Effector CD4-positive, alpha-beta T cell (primary cell): ENCODE data around the gene GAD1.

Experiments
- DNase-seq: peaks from one replicate; pipeline ENCODE4 v3.0.0-alpha.2; 2020

Gene GAD1

GRCh38 chr2:170846314-170846713, 29.6 kb downstream of the GAD1 start:
- DNase-seq = no peak

- DNase-seq = no peak
Observed at GRCh38 chr2:170847716-170848115, 31.0 kb downstream of the GAD1 start.

DNA sequence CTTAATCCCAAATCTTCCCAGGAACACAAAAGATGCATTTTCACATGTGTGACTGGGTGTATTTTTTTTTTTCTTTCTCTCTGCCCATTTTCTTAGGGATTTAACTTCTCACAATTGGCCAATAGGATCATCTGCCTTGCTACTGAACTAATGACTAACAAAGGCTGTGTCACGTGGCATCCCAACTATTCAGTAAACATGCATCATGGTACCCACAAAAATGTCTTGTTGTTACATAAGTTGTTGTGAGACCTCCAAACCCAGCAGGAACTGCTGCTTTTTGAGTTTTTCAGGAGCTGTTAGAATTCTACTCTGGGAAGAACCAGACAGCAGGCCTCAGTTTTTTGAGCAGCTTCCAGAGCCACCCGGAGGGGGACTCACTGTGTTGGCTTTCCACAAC, 31.9 kb downstream of the GAD1 start:
- DNase-seq = no peak

DNA sequence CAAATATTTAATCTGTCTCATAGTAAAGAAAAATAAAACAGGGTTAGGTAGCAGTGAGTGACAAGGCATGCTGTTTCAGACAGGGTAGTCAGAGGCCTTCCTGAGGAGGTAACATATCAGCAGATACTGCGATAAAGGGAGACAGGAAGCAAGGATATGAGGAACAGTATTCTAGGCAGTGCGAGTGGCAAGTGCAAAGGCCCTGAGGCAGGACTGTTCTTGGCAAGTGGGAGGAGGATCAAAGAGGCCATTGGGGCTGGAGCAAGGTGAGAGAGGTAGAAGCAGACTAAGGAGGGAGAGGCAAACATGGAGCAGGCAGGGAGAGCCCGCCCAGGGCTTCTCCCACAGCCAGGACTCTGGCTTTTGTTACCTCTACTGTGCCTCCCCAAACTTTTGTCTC, 33.6 kb downstream of the GAD1 start:
- DNase-seq = no peak

DNA sequence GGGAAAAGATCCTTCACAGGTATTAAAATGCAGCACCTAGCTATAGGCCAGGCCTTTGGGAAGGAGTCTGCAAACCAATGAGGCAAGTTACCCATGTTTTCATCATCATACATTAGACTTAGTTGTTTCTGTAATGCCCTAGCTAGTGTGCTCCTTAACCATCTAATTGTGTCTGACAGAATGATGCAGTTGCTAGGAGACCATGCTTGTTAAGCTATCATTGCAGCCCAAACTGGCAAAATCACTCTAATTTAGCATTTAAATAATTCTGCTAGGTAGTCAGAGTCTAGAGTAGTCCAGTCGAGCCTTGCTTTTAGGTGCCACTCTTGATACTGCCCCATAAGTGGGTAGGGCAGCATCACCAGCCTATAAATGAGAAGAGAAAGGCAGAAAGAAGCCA, 34.9 kb downstream of the GAD1 start:
- no peak for DNase-seq

DNA sequence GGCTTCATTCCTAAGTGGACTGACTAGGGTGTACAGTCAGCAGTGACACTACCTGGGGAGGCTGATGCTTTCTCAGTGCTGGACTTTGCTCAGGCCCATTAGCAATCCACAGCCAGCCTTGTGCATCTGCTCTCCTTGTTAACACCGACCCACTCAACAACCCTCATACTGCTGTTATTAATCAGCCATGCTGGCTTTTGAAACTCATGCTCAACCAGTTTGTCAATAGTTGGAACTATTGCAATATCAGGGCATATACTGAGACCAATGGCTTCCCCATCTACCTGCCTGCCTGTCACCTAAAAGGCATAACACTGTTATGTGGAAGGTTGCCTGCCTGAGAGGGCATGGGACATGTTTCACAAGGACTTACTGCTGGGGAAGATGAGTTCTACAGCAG, 39.4 kb downstream of the GAD1 start:
- no peak for DNase-seq

DNA sequence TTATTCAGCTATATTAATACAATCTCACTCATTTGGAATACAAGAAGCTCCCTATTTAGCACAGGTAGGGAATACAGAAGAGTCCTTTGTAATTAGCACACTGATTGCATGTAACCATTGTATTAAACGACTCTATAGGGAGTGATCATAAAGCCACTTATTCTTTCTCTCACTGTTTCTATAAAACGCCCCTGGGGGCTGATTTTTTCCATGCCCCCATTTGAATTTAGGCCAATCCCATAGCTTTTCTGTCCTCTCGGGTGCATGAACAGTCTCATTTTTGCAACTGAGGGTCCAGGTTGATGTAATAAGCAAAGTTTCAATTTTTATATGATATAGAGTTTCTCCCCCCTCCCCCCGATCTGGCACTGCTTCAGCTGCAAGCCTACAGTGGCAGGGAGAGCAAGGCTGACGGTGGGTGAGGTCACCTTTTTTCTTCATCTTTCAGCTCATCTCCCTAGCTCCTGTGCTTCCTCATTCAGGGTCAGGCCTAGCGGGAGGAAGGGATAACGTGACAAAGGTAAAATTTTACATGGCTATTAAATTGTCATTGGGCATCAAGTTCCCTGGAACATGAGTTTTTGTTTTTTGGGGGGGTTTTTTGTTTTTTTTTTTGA, 45.7 kb downstream of the GAD1 start:
- DNase-seq = no peak

GRCh38 chr2:170863087-170863486, 46.4 kb downstream of the GAD1 start:
- DNase-seq = no peak

DNA sequence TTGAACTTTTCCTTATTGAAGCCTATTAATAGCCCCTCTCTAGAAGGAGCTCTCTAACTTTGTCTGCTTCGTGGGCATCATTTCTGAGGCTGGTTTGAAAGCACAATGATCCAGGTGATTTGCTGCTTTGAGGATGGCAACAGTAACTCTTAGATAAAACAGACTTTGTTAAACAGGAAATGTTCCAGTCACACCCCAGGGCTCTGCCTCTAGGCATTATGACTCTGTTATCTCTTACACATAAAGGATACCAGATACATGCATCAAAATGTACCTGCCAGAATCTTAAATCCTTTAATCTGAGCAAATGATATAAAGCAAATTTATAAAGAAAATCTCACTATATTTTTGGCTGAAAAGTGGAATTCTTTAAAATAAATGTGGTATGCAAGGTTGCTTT, 52.3 kb downstream of the GAD1 start:
- DNase-seq = no peak

DNA sequence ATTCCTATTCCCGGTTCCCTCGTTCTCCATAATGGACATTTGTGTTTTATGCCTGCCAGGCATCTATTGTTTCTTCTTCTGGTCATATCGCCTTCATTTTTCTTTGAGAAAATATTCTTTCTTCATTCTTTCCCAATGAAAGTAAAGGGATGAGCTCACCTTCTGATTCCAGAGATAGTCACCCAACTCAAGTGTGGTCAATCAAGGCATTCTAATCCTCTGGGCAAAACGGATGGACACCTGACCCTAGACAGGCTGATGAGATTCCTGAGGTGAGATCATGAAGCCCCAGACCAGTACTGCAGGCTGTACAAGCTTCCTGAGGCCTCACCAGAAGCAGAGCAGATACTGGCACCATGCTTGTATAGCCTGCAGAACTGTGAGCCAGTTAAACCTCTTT, 52.8 kb downstream of the GAD1 start:
- no peak for DNase-seq

- DNase-seq = peak; percentile 56
Observed at GRCh38 chr2:170873035-170873692, 56.5 kb downstream of the GAD1 start.

- no peak for DNase-seq
Observed at GRCh38 chr2:170878066-170878465, 61.4 kb downstream of the GAD1 start.

GRCh38 chr2:170878505-170878904, 61.8 kb downstream of the GAD1 start:
- no peak for DNase-seq

DNA sequence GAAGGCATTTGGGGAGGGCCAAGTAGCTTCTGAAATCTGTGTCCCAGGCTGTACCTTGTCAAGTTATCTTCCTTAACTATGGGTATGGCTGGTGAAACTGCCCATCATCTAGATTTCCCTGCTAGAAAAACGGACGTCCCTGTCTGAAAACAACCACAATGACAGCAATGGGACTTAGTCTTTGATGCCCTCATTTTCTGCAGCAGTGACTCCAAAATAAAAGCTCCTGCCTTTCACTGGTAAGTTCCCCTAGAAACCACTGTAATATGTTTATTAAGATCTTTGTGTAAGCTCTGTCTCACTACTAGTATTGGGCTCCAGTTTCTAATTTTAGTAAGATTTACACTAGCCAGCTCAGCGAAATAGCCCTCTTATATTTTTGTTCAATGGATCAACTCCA, 65.2 kb downstream of the GAD1 start:
- no peak for DNase-seq

DNA sequence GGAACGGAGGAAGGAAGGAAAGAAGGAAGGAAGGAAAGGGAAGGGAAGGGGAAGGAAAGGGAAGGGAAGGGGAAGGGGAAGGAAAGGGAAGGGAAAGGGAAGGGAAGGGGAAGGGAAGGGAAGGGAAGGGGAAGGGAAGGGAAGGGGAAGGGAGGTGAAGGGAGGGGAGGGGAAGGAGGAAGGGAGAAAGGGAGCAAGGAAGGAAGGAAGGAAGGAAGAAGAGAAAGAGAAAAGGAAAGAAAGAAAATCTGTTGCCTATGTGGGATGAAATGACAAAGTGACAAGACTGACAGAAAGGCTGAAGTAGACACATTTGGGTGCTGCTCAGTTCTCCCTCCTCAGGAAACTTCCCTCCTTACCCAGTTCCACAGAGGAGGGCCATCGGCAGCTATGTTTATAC, 66.1 kb downstream of the GAD1 start:
- no peak for DNase-seq

DNA sequence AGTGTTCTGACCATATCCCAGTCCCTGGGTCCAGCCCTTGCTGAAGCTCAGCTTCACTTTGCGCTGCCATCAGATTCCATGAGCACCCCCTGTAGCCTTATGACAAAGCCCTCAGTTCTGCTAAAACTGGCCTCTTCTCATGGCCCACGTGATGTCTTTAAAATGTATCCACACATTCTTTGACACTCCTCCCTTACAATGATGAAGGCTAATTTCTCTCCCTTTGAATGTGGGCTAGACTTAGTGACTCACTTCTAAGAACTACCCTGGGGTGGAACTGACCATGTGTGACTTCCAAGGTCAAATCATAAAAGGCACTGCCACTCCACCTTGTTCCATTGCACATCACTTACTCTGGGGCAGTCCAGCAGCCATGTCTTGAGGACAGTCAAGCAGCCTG, 67.0 kb downstream of the GAD1 start:
- no peak for DNase-seq

GRCh38 chr2:170885130-170885791, 68.6 kb downstream of the GAD1 start:
- DNase-seq = no peak

- DNase-seq = no peak
Observed at GRCh38 chr2:170886386-170886785, 69.7 kb downstream of the GAD1 start.

- no peak for DNase-seq
Observed at GRCh38 chr2:170887496-170887895, 70.8 kb downstream of the GAD1 start.

- no peak for DNase-seq
Observed at GRCh38 chr2:170887896-170888295, 71.2 kb downstream of the GAD1 start.

DNA sequence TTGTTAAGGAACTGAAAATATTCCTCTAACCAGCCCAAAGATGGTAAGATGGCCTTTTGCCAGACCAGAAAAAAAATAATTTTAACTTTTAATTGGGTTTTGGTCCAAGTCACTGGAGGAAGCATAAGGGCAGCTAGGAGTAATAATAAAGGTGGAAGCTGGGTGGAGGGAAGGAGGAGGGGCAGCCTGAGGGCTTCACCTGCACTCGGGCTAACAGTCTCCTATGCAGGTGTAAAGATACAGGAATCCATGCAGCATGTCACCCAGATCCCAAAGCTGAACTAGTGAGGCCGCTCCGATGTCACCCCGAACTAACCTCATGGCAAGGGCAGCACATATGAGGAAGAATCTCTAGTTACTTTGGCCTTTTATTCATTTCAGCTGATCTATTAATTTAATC, 75.2 kb downstream of the GAD1 start:
- no peak for DNase-seq

- DNase-seq = no peak
Observed at GRCh38 chr2:170892391-170892951, 75.8 kb downstream of the GAD1 start.

DNA sequence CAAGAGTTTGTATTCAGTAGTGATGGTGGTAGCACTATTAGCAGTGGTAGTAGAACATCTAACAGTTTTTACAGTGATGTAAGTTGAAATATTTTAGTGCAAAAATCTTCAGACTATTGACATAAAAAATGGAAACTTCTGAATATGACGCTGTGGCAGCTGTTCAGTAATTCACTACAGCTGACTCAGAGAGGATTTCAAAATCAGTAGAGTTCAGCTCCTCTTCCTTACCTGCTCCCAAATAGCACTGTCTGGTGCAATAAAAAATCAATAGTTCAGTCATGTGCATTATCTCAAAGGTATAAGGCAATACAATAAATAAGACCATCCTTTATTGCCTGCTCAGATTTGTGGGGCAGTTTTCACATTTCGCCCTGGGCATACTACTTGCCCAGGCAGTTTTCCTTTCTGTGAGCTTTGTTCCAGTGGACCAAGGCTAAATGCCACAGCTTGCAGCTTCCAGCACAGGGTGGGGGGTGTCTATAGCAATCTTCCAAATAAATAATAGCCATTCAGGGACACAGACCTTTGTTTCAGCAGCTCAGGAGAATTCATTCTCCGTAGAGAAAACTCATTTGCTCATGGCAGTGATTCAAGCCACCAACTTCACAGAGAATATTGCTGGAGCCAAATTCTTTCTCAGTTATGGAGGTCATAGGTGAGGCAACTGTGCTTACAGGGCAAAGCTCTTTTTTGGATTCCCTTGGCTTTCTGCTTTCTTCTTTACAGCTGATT, 78.5 kb downstream of the GAD1 start:
- no peak for DNase-seq
